HepG2 (cell line): ENCODE results near the gene ADCY5. TPM values are rescaled to one million over a fixed set of nuclear protein-coding genes. Genes with fewer than 3 reads are reported as not detected.

ENCODE experiments used
- MAZ ChIP-seq, 2 experiments: sonication (generic) in 1 of 2; formaldehyde crosslinking in 1 of 2; IDR thresholded peaks; 2 replicates each; pipeline versions ENCODE4 v1.5.0 to v1.6.1; 2012 to 2020; ENCODE audit warnings: low read depth in 2 of 2, mild to moderate bottlenecking in 2 of 2, borderline replicate concordance in 1 of 2, improper control_type of control experiment in 1 of 2, low read length in 1 of 2, missing genetic modification reagents in 1 of 2, moderate library complexity in 1 of 2
- NFRKB ChIP-seq: fragments of 450-650 bp; IDR thresholded peaks from 2 replicates; pipeline ENCODE4 v1.6.1; 2017
- RCOR2 ChIP-seq: IDR thresholded peaks from 2 replicates; pipeline ENCODE4 v1.6.1; 2016; ENCODE audit warnings: missing biosample characterization, missing genetic modification reagents
- ZNF576 ChIP-seq: sonication (generic); formaldehyde crosslinking; IDR thresholded peaks from 2 replicates; pipeline ENCODE4 v1.4.0; 2020; ENCODE audit warnings: mild to moderate bottlenecking, missing genetic modification reagents
- ZNF609 ChIP-seq: sonication (generic); formaldehyde crosslinking; IDR thresholded peaks from 2 replicates; pipeline ENCODE4 v1.4.0; 2020; ENCODE audit warnings: mild to moderate bottlenecking, missing genetic modification reagents, borderline replicate concordance
- ZXDC ChIP-seq: sonication (generic); formaldehyde crosslinking; IDR thresholded peaks from 2 replicates; pipeline ENCODE4 v1.5.0; 2020; ENCODE audit warnings: mild to moderate bottlenecking, missing genetic modification reagents
- polyA plus RNA-seq, 8 experiments: library from polyadenylated mRNA; depleted of rRNA in 3 of 8; stranded (reverse) in 7 of 8; unstranded in 1 of 8; fragments of >200 nt; fragmentation: Illumina TruSeq in 4 of 8; extraction: Trizol in 4 of 8; gene quantifications; 2 replicates each; pipeline versions ENCODE4 v1.2.1 to v1.2.3, GENCODE V29; 2011 to 2016; ENCODE audit warnings: low read depth in 4 of 8, missing spikeins in 1 of 8, mixed read lengths in 1 of 8; ENCODE audit not compliant: insufficient read depth in 1 of 8
- total RNA-seq, 5 experiments: library from RNA; depleted of rRNA; stranded (reverse); fragments of >200 nt; fragmentation: Illumina TruSeq; extraction: Trizol; gene quantifications; 2 replicates each; pipeline ENCODE4 v1.2.3, GENCODE V29; 2016; ENCODE audit warnings: low read depth in 1 of 5

The ADCY5 gene
- total and polyA plus RNA-seq, 2 of the 13 experiments (the other 11 are each of a cell fraction or from before 2014, with no cell fraction given), result not detected

- TF ChIP-seq ZNF576 (CRISPR knock-in tag) (no peak), NFRKB (no peak), MAZ (IDR thresholded peaks at IDR 0.05; ENCODE audit: borderline replicate concordance, low read depth, low read length) (no peak), MAZ (CRISPR knock-in tag; IDR thresholded peaks at IDR 0.05; ENCODE audit: low read depth) (no peak), ZXDC (CRISPR knock-in tag) (no peak), RCOR2 (no peak), ZNF609 (CRISPR knock-in tag) (no peak)
Observed at GRCh38 chr3:123327480-123327879, 121.4 kb downstream of the ADCY5 start (continued).
